Subcutaneous abdominal adipose tissue (tissue), 5 donors: Measurements from ENCODE around the gene LRMDA.
A peak's percentile ranks its signal among the peaks of the same experiment; 100 is the strongest.

Experiments
- H3K27ac ChIP-seq: one replicate; pipeline ENCODE4 v1.7.0; 2013; ENCODE audit warnings: low read depth, mild to moderate bottlenecking, inconsistent platforms, low read length, moderate library complexity
- H3K27me3 ChIP-seq, 5 donors: one replicate each; pipeline ENCODE4 v1.7.0; 2013; ENCODE audit warnings: low read length in 5 of 5, inconsistent platforms in 1 of 5; ENCODE audit not compliant: control insufficient read depth in 5 of 5, insufficient read depth in 4 of 5
- H3K36me3 ChIP-seq, 5 donors: one replicate each; pipeline ENCODE4 v1.7.0; 2013; ENCODE audit warnings: low read length in 5 of 5; ENCODE audit not compliant: control insufficient read depth in 5 of 5, insufficient read depth in 5 of 5
- H3K4me1 ChIP-seq, 5 donors: one replicate each; pipeline ENCODE4 v1.7.0; 2013; ENCODE audit warnings: low read length in 5 of 5, mild to moderate bottlenecking in 3 of 5, moderate library complexity in 1 of 5; ENCODE audit not compliant: control insufficient read depth in 5 of 5, insufficient read depth in 5 of 5
- H3K4me3 ChIP-seq, 5 donors: one replicate each; pipeline ENCODE4 v1.7.0; 2013; ENCODE audit warnings: low read length in 5 of 5, low read depth in 1 of 5
- H3K9ac ChIP-seq, 5 donors: one replicate each; pipeline ENCODE4 v1.7.0; 2013; ENCODE audit warnings: low read length in 5 of 5, mild to moderate bottlenecking in 4 of 5, moderate library complexity in 3 of 5
- H3K9me3 ChIP-seq, 5 donors: one replicate each; pipeline ENCODE4 v1.7.0; 2013; ENCODE audit warnings: low read length in 5 of 5; ENCODE audit not compliant: control insufficient read depth in 5 of 5
- donor health status: healthy.
- donor health status: healthy.
- donor health status: healthy.
- donor health status: healthy.
- donor health status: healthy.

LRMDA gene

DNA sequence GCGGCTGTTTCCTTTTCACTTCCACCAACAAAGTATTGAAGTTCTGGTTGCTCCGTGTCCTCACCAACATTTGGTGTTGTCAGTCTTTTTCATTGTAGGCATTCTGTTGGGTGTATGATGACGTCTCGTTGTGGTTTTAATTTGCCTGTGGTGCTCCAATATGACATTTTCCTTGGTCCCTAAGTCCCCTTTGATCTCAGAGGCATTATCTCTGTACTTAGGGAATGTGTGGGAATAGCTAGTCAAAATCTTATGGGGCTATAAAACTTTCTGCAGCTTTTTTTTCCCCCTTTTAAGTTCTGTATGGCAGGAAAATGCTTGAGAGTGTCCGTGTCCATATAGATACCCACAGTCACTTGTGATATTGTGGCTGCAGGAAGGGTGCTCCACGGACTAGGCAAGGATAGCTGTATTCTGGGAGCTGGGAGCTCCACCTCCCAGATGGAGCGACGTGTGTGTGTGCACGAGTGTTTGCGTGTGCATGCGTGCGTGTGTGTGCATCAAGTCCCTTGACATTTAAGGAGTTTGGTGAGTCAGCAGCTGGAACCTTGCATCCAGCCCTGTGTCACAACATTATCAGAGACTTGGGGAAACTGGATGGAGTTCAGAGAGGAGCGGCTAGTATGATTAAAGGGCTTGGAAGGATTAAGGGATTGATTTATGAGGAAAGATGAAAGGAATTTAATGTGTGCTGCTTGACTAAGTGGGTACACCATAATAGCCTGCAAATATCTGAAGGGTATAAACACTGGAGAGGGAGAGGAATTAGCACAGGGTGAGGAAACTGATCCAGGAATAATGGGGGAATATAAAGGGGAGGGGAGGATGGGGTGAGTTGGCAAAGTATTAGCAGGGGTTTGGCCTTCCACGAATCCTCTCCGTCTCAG is 66.8 kb downstream of the LRMDA start:
- Histone ChIP-seq H3K4me3 (no peak overlapping the region), H3K27ac (no peak overlapping the region), H3K9me3 (no peaks in the 10 kb centered on the region), H3K36me3 (no peaks in the 10 kb centered on the region), H3K27me3 (no peaks in the 10 kb centered on the region), H3K9ac (no peak overlapping the region), H3K4me1 (peaks cover 0 to 19% (median 15%) of the 10 kb centered on the region in 5 donors)

DNA sequence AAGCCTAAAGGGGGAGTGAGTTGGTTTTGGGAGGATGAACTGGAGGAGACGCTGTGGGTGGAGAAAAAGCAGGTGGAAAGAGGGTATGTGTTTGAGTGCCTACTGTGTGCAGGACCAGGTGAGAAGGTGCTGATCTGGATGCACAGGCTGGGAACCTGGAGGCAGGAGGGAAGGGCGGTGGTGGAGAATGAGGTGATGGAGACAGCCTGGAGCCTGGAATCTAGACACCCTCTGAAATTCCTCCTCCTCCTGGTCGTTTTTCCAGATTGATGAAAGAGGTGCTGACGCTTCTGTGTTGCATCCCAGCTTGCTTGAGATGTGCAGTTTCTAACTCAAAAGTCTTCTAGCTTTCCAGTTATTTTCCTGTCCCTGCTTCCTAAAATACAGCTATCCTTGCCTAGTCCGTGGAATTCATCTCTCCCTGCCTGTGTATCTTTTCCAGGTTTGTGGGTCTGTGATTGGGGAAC is 67.5 kb downstream of the LRMDA start:
- Histone ChIP-seq H3K27ac (no peak overlapping the region), H3K36me3 (no peaks in the 10 kb centered on the region), H3K9me3 (no peaks in the 10 kb centered on the region), H3K9ac (no peak overlapping the region), H3K4me1 (peaks cover 0 to 16% (median 15%) of the 10 kb centered on the region in 5 donors), H3K27me3 (no peaks in the 10 kb centered on the region), H3K4me3 (peak overlapping the region in 1 of 5 donors; percentile 2)

DNA sequence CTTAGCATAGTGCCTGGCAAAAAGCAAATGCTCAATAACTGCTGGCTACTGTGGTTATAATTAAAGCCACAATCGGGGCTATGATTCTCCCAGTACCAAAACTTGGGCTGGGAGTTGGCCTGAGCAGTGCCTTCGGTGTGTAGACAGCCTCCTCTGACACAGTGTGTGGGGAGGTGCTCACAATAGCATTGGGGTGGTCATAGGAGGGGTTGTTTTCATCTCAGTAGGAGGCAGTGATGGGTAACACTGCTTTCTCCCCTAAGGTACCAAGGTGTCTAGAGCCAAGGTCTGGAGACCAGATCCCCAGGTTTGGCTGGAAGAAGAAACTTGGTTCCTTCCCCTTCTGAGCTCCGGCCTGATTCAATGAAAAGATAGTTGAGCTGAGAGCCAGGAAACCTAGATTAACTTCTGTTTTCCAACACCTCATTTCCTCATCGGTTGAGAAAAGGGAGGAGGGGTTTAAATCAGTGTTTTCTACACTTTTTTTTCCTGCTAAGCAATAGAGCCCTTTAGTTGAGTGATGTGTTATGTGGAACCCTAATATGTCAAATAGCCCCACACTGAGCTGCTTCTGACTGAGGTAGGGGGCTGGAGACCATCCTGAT is 68.2 kb downstream of the LRMDA start:
- no peaks in the 10 kb centered on the region for H3K9me3 ChIP-seq
- no peak overlapping the region for H3K9ac ChIP-seq
- H3K4me3 ChIP-seq = no peak overlapping the region
- H3K27ac ChIP-seq = no peak overlapping the region
- H3K27me3 ChIP-seq = no peaks in the 10 kb centered on the region
- H3K36me3 ChIP-seq = no peaks in the 10 kb centered on the region
- peaks cover 0 to 16% (median 15%) of the 10 kb centered on the region in 5 donors for H3K4me1 ChIP-seq

DNA sequence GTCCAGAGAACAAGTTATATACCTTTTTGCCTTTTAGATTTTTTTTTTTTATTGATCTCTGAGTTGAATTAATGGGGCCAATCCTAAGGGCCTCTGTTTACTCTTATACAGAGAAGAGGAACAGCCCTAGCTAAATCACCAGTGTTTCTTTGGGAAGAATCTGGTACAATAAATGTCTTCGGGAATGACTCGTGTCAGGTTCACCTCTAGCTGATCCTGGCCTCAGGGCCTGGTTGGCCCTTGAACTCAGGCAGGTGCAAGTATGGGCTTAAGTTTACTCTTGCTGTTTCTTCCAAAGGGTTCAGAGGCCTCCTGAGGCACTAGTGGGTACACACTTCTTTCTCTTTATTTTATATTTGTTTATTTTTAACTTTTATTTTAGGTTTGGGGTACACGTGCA is 71.0 kb downstream of the LRMDA start:
- no peak overlapping the region for H3K9ac ChIP-seq
- H3K36me3 ChIP-seq = no peaks in the 10 kb centered on the region
- no peaks in the 10 kb centered on the region for H3K27me3 ChIP-seq
- no peaks in the 10 kb centered on the region for H3K9me3 ChIP-seq
- H3K4me3 ChIP-seq = no peak overlapping the region
- peaks cover 6 to 37% (median 32%) of the 10 kb centered on the region in 5 donors for H3K4me1 ChIP-seq
- no peak overlapping the region for H3K27ac ChIP-seq

DNA sequence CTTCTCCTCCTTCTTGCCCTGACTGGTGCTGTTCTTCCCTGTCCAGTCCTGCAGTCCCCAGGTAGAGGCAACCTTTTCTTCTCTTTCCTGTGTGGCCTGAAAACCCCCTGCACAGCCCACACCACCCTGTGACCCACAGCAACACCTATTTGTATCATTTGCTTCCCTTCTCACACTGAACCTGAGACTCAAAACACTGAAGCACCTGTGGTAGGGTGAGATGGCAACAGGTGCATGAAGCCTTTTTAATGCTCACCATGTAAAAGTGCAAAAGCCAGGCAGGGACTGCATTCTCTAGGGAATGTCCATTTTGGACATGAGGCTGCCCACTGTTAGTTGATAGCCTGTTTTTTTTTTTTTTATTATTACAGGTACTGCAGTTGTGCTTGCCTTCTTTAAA is 71.4 kb downstream of the LRMDA start:
- no peaks in the 10 kb centered on the region for H3K9me3 ChIP-seq
- H3K9ac ChIP-seq = no peak overlapping the region
- no peaks in the 10 kb centered on the region for H3K27me3 ChIP-seq
- no peak overlapping the region for H3K27ac ChIP-seq
- no peak overlapping the region for H3K4me3 ChIP-seq
- no peaks in the 10 kb centered on the region for H3K36me3 ChIP-seq
- H3K4me1 ChIP-seq = peaks cover 6 to 40% (median 32%) of the 10 kb centered on the region in 5 donors

DNA sequence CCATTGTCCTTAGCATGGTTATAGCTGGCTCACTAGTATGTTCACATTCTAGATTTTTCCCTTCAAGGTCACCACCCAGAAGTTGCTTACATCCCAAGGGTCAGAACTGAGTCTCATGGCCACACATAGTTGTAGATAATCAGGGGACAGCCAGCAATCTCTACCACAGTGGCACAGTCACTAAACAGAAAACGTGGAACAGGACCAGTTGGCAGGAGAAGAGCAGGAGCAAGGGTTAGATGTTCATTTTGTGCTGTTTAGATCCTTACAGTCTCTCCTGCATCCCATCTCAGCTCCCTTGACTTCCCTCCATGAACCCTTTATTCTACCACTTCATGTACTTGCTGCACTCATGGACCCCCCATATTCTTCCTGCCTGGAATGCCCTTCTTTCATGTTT is 73.9 kb downstream of the LRMDA start:
- Histone ChIP-seq H3K4me3 (no peak overlapping the region), H3K4me1 (peaks cover 6 to 24% (median 21%) of the 10 kb centered on the region in 5 donors), H3K9me3 (no peaks in the 10 kb centered on the region), H3K27me3 (no peaks in the 10 kb centered on the region), H3K36me3 (no peaks in the 10 kb centered on the region), H3K27ac (no peak overlapping the region), H3K9ac (no peak overlapping the region)

DNA sequence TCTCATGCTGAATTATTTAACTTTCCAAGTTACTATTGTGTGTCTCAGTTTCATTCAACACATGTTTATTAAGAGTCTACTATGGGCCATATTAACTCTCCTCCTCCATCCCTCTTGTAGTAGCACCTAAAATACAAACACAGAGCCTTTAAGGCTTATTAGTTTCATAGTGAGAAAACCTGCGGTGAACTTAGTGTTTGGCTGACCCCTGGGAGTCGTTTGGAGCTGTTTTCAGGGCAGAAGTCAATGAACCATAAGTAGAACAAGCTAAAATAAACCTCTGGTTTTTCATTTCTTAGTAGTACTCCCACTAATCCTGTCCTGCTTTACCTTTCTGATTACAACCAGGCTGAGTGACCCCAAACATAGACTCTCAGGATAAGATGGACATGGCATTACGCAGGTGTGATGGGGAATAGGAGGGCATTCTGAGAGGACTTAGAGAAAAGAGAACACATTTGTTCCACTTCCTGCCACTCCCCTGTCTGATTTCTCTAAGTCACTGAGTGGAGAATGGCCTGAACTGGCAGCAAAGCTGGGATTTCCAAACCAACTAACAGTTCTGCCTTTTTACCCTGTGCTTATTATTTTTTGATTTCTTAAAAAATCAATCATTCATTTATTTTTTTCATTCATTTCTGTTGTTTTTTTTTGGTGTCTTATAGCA is 74.5 kb downstream of the LRMDA start:
- Histone ChIP-seq H3K36me3 (no peaks in the 10 kb centered on the region), H3K4me3 (no peak overlapping the region)

DNA sequence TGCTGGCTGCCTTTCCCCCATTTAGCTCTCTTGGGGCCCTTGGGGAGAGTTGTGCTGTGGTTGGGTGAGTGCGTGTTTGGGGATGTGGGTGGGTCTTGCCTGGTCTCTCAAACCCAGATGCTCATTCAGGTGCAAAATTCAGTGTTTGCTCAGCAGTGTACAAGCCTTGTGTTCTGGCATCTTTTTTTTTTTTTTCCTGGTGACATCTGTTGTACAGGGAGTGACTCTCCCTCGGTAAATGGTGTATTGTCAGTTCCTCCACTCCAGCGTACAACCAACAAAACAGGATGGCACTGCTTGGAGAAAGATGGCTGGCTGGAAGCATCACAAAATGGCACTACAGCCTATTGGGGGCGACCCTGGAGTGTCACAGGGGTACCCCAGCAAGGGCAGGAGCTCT is 75.5 kb downstream of the LRMDA start:
- H3K36me3 ChIP-seq = no peaks in the 10 kb centered on the region
- H3K9ac ChIP-seq = no peak overlapping the region
- no peaks in the 10 kb centered on the region for H3K27me3 ChIP-seq
- peaks cover 6 to 24% (median 21%) of the 10 kb centered on the region in 5 donors for H3K4me1 ChIP-seq
- H3K9me3 ChIP-seq = no peaks in the 10 kb centered on the region
- H3K4me3 ChIP-seq = no peak overlapping the region
- no peak overlapping the region for H3K27ac ChIP-seq

More for the DNA sequence above, 74.5 kb downstream of the LRMDA start:
- Histone ChIP-seq H3K9ac (no peak overlapping the region), H3K27ac (no peak overlapping the region), H3K4me1 (peaks cover 6 to 24% (median 21%) of the 10 kb centered on the region in 5 donors), H3K9me3 (no peaks in the 10 kb centered on the region), H3K27me3 (no peaks in the 10 kb centered on the region)

DNA sequence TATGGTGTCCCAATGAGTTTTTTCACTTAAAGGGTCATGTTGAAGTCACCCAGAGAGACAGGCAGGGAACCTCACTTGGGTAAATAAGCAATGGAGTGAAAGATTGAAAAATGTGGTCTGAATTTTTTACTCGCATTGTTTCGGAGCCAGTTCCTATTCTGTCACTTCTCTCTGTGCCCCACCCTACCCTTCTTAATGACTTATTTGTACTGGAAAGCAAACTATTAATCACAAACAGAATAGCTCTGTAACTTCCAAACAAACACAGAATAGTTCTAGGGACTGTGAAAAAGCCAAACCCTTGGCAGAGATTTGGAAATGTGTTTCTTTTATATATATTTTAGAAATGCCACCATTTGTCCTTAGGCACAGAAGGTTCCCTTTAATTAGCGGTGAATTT is 76.0 kb downstream of the LRMDA start:
- Histone ChIP-seq H3K9me3 (no peaks in the 10 kb centered on the region), H3K4me1 (peaks cover 6 to 24% (median 23%) of the 10 kb centered on the region in 5 donors), H3K27me3 (no peaks in the 10 kb centered on the region), H3K36me3 (no peaks in the 10 kb centered on the region), H3K4me3 (no peak overlapping the region), H3K9ac (no peak overlapping the region), H3K27ac (no peak overlapping the region)
